NK-92 treated with Interleukin-12 subunit alpha and Interleukin-12 subunit beta, amount 100 ng/mL, for 24 hours (cell line): ENCODE data around the gene HCN4.

ENCODE experiments used
- DNase-seq: peaks from one replicate; lab custom pipeline; 2025; lab: John Stamatoyannopoulos, UW

HCN4 gene

DNA sequence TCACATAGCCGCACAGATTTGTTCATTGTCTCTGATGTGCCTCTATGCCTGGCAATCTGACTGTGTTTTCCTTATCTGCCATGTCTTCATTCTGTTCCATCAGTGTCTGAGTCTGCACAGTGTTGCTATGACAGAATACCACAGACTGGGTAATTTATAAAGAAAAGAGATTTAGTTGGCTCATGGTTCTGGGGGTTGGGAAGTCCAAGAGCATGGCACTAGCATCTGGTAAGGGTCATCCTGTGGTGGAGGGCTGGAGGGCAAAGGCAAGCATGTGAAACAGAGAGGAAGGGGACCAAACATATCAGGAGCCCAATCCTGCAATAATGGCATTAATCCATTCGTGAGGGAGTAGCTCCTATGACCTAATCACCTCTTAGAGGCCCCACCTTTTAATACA lies 11.9 kb upstream of the HCN4 start:
- no peak for DNase-seq

GRCh38 chr15:73378089-73378488 lies 9.3 kb upstream of the HCN4 start:
- DNase-seq, result no peak

DNA sequence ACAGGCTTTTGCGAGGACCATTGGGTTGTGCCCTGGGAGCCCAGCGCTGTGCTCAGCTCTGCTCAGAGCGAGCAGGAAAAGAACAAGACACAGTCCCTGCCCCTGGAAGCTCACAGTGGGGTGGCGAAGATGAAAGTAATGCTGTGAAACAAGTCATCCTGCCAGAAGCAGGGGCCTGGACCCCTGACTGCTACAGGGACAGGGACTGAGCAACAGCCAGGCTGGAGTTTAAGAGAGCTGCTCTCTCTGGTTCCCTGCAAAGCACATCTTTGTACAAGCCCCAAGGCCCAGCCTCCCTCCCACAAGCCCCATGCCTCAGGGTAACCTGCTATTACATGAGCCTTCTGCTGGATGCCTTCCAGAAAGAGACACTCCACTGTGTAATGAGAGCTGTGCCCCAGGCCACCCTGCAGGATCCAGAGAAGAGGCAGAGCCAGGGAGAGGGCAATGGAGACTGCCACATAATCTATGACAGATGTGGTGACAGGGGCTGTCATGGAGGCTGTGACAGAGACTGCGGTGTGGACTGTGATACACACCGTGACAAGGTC lies 7.1 kb upstream of the HCN4 start:
- DNase-seq, result no peak

- no peak for DNase-seq
These were observed 6.3 kb upstream of the HCN4 start for GRCh38 chr15:73375012-73375411.

DNA sequence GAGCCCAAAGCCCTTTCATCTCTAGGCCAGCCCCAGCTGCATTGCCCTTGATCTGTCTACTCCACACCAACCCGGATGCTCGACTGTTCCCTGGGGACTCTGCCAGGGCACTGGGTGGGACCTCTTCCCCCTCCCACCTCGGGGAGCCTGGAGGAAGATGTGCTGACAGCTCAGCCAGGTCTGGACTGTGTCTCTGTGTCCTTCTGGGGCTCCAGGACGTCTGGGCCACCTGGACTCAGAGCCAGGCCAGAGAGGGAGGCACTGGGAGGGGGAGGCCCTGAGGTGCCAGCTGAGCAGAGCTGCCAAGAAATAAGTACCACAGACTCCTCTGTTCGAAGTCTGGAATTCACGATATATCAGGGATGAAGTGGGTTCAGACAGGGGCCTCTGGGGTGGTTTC lies 5.8 kb upstream of the HCN4 start:
- no peak for DNase-seq

DNA sequence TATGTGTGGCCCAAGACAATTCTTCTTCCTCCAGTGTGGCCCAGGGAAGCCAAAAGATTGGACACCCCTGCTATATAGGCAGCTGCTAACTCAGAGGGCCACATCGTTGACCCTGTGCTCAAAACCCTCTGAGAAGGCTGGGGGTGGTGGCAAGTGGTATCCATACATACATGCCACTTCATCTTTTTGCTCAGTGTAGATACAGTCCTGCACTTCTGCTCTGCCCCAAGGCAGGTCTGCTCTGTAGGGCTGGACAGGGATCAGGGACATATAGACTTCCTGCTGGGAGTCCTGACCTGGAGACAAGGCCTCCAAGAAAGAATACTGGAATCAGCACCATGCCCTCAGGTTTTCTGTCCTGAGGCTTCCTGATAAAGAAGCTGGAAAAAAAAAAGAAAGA lies 4.5 kb upstream of the HCN4 start:
- DNase-seq, result no peak

- DNase-seq, result no peak
These were observed 3.1 kb upstream of the HCN4 start for GRCh38 chr15:73371812-73372211.

GRCh38 chr15:73370151-73370550 lies 1.4 kb upstream of the HCN4 start:
- DNase-seq, result no peak

GRCh38 chr15:73369154-73369694 lies 466 bp upstream of the HCN4 start:
- DNase-seq, result no peak

GRCh38 chr15:73367624-73368300 lies 996 bp downstream of the HCN4 start:
- DNase-seq, result no peak

DNA sequence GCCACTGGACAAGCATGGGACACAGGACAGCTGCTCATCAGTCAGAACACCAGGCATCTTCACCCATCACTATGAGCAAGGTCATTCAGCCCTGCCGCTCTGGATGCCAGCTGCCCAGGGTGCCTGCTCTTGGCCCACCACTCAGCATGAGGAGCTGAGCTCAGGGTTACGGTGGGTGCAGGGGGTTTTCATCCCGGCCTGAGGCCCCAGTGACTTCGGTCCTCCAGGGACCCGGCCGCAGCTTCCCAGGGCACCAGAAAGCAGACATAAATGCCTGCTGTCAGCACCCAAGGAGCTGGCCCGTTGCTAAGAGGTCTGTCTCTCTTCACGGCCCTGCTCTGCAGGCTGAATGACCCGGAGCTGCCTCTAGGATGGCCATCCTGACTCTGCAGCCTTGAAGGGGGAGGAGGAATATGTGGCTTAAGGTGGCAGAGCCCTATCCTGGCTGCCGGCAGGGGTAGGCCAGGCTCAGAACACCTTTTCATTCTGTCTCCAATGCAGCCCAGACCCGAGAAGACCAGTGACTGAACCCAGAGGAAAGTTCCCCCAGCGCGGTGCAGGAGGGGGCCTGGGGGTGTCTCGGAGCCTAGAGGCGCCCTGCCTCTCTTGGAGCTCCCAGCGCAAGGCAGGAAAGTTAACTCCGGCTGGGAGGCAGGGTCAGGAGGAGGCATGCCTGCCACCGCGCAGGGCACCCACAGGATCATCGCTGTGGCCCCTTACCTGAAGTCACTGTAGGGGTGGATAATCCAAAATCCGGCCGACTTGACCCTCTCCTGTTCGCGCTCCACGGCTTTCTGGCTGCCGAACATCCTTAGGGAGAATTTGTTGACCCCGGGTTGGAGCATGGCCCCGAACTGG lies 1.8 kb downstream of the HCN4 start:
- DNase-seq, result no peak

DNA sequence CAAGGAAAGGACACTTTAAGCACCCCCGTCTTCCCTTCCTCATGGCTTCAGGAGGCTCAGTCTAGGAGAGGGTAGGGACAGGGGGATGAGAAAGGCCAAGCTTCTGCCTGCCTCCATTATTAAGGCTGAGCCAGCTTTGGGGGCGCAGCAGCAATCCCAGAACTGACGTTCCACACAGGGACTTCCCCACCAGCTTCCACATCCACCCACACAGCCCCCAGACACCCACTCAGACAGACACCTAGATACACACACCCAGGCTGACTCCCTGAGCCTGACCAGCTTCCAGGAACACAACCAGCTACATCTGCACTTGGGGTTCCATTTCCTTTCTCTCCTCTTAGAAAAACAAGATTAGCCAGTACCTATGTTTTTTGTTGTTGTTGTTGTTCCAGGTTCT lies 4.7 kb downstream of the HCN4 start:
- no peak for DNase-seq

DNA sequence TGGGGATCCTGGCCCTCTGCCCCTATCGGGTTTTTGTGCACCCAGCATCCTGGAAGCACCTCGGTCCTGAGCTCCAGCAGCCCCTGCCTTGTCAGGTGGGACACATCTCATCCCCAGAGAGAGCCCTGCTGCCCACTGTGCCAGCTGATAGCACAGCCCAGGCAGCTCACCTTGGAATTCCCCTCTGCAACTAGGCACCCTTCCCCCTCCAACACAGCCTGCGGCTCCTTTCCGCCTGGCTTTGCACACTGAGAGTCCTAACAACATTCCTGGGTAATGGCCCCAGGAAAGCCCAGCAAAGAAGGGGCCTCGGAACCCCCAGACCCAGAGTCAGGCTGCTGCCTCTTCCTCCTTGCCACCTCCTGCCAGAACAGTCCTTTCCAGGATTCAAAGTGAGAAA lies 5.9 kb downstream of the HCN4 start:
- DNase-seq, result no peak

GRCh38 chr15:73361337-73361736 lies 7.4 kb downstream of the HCN4 start:
- DNase-seq, result no peak

- no peak for DNase-seq
These were observed 9.1 kb downstream of the HCN4 start for GRCh38 chr15:73359651-73360050.

- DNase-seq, result no peak
These were observed 10.6 kb downstream of the HCN4 start for GRCh38 chr15:73357999-73358665.

DNA sequence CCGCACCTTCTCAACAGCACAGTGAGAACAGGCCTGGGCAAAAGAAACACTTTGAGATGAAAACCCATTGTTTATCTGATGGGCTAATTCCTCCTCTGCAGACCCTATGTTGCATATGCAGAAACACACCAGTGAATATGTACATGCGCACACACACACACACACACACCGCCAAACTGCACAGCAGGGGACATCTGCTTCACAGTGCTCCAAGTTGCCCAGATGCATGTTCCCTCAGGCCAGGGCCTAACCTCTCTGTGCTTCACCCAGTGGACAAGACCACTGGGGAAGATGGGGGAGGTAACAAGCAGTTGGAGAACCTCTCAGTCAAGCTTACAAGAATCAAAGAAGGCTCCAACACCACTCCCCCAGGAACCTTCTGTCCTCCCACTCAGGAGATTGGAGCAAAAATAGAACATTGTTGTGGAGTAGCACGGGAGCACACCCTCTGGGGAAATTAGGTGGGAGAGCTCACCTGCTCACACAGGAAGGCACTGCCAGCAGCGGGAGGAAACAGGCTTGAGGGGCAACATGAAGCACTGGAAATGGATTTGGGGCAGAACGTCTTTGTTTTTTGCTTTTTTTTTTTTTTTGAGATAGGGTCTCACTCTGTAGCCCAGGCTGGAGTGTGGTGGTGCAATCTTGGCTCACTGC lies 13.0 kb downstream of the HCN4 start:
- no peak for DNase-seq

DNA sequence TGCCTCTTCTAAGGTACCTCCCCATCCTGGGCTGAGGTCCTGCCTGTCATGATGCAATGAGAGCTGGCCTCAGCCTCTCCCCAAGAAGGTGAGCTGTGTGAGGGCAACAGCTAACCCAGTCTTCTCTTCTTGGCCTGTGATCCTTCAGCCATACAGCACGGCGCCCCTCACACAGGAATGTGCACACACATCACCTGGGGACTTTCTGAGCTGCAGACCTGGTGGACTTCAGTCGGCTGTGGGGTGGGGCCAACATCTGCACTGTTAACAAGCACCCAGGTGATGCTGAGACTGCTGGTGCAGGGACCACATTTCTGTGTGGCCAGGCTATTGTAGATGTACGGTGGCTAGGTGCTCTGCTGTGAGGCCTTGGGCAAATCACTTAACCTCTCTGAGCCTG lies 14.5 kb downstream of the HCN4 start:
- no peak for DNase-seq

- DNase-seq, result peak; percentile 30
These were observed 15.0 kb downstream of the HCN4 start for GRCh38 chr15:73353734-73354133.

DNA sequence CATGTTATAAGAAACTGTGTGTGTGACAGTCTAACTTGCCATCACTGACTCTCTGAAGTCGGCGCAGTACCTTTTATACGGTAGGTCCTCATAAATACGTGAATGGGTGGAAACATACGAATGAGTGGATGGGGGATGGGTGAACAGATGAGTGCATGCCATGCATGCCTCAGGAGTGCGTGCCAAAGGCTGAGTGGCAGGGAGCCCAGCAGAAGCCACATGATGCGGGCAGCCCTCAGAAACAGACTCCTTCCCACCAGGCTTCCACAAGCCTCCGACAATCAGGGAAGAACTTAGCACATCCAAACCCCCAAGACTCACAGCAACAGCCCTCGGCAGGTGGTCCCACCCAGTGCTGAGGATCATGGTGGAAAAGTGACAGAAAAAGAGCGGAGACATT lies 16.7 kb downstream of the HCN4 start:
- no peak for DNase-seq

GRCh38 chr15:73349191-73349590 lies 19.6 kb downstream of the HCN4 start:
- no peak for DNase-seq

DNA sequence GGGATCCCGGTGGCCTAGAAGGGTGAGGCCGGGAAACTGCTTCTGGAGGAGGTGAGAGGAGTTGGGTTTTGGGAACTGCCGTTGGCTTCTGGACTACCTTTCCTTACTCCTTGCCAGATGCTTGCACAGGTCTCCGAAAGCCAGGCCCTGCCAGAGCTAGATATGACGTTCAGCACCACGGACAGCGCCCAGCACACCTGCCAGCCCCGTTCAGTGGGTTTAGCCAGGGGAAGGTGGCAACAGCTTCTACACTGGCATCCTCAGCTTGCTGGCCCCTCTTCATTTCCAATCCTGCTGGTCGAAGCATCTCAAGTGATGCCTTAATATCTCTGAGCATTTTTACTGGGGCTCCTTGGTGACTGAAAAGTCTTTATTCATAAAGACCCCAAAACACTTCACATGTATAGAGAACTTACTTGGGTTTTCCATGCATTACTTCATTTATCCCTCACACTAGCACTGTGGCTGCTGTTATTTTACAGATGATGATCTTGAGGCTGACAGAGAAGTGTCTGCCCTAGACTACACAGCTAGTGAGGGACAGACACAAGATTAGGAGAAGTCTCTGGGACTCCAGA lies 21.9 kb downstream of the HCN4 start:
- DNase-seq, result no peak
